K562 (cell line): ENCODE measurements around the gene MED20. TPM values are rescaled to one million over a fixed set of nuclear protein-coding genes. Genes with fewer than 3 reads are reported as not detected.
A peak's percentile ranks its signal among the peaks of the same experiment; 100 is the strongest.

Source experiments
- ESRRA ChIP-seq: fragments of 450-650 bp; IDR thresholded peaks from 2 replicates; pipeline ENCODE4 v1.6.1; 2014; ENCODE audit warnings: low read depth, mild to moderate bottlenecking, moderate library complexity, borderline replicate concordance
- ETS2 ChIP-seq: IDR thresholded peaks from 2 replicates; pipeline ENCODE4 v1.6.1; 2016; ENCODE audit warnings: borderline replicate concordance, missing genetic modification characterization, mild to moderate bottlenecking, moderate library complexity, missing compliant biosample characterization; ENCODE audit not compliant: poor library complexity, severe bottlenecking
- HNRNPH1 ChIP-seq: fragments of 200-400 bp; formaldehyde crosslinking; optimal IDR thresholded peaks from 2 replicates; pipeline ENCODE3; 2017; ENCODE audit warnings: low read depth, mild to moderate bottlenecking, low read length, moderate library complexity
- KAT2B ChIP-seq: IDR thresholded peaks from one replicate; pipeline ENCODE4 v1.6.1; 2012; ENCODE audit warnings: low read depth, mild to moderate bottlenecking, control low read depth, inconsistent platforms, low read length, moderate library complexity
- PHF21A ChIP-seq: fragments of 450-650 bp; IDR thresholded peaks from 2 replicates; pipeline ENCODE4 v1.6.1; 2017; ENCODE audit warnings: low read depth, borderline replicate concordance
- PHTF2 ChIP-seq: fragments of 250-450 bp; sonication (Bioruptor Pico); IDR thresholded peaks from 2 replicates; pipeline ENCODE4 v1.5.0; 2021; ENCODE audit warnings: mild to moderate bottlenecking
- SMARCA4 ChIP-seq: fragments of 450-650 bp; IDR thresholded peaks from 2 replicates; pipeline ENCODE4 v1.6.1; 2016
- ZEB2 ChIP-seq: fragments of 450-650 bp; IDR thresholded peaks from 2 replicates; pipeline ENCODE4 v1.6.1; 2016
- ZFX ChIP-seq: sonication (generic); formaldehyde crosslinking; IDR thresholded peaks from 2 replicates; pipeline ENCODE4 v1.8.0; 2022; ENCODE audit warnings: mild to moderate bottlenecking, missing genetic modification reagents, moderate library complexity
- polyA plus RNA-seq, 8 experiments: library from polyadenylated mRNA; depleted of rRNA in 4 of 8; stranded (reverse) in 5 of 8; unstranded in 3 of 8; fragments of >200 nt; fragmentation: Nextera tagmentation in 2 of 8; fragmentation: Illumina TruSeq in 1 of 8; extraction: Ambion mirVana in 2 of 8; extraction: Trizol in 1 of 8; gene quantifications; 2 replicates each; pipeline versions ENCODE4 v1.2.1 to v1.2.3, GENCODE V29; 2011 to 2014; ENCODE audit warnings: inconsistent platforms in 1 of 8, missing spikeins in 1 of 8
- total RNA-seq, 7 experiments: library from RNA; depleted of rRNA in 6 of 7; stranded (reverse); fragments of >200 nt in 6 of 7; fragmentation: Illumina TruSeq in 2 of 7; extraction: Trizol in 2 of 7; gene quantifications; 2 replicates each; pipeline versions ENCODE4 v1.2.1 to v1.2.3, GENCODE V29; 2011 to 2021; ENCODE audit warnings: low replicate concordance in 1 of 7
- TF ChIP-seq, protein P1 (sequence below), 2 experiments: fragments of 450-650 bp; conservative IDR thresholded peaks; 2 replicates each; pipeline ENCODE4 v1.6.1; 2017; ENCODE audit warnings: mild to moderate bottlenecking in 2 of 2, moderate library complexity in 2 of 2
- TF ChIP-seq, protein P2 (sequence below): fragments of 200-800 bp; sonication (Bioruptor generic); IDR thresholded peaks from 2 replicates; pipeline ENCODE4 v1.6.1; 2017; ENCODE audit warnings: missing genetic modification characterization, missing compliant biosample characterization
- TF ChIP-seq, protein P3 (sequence below): fragments of 450-650 bp; conservative IDR thresholded peaks from 2 replicates; pipeline ENCODE4 v1.6.1; 2016; ENCODE audit warnings: missing genetic modification characterization, low read depth, mild to moderate bottlenecking, control low read depth, missing compliant biosample characterization
- TF ChIP-seq, protein P4 (sequence below), 2 experiments: fragments of 250-450 bp in 1 of 2; fragments of 450-650 bp in 1 of 2; sonication (Bioruptor Pico) in 1 of 2; IDR thresholded peaks; 2 replicates each; pipeline versions ENCODE4 v1.6.1 to v1.8.0; 2016 to 2021; ENCODE audit warnings: mild to moderate bottlenecking in 2 of 2, moderate library complexity in 2 of 2, missing compliant biosample characterization in 1 of 2, missing genetic modification characterization in 1 of 2
- TF ChIP-seq, protein P5 (sequence below): sonication (generic); formaldehyde crosslinking; IDR thresholded peaks from 2 replicates; pipeline ENCODE4 v1.8.0; 2023; ENCODE audit warnings: mild to moderate bottlenecking, missing genetic modification reagents
- TF ChIP-seq, protein P6 (sequence below): fragments of 450-650 bp; IDR thresholded peaks from 2 replicates; pipeline ENCODE4 v1.6.1; 2016

MED20 gene
- total and polyA plus RNA-seq, 9 of the 15 experiments (the other 6 are each of a cell fraction or from before 2014, with no cell fraction given), result 27.3 to 80.9 (median 46.0) TPM

DNA sequence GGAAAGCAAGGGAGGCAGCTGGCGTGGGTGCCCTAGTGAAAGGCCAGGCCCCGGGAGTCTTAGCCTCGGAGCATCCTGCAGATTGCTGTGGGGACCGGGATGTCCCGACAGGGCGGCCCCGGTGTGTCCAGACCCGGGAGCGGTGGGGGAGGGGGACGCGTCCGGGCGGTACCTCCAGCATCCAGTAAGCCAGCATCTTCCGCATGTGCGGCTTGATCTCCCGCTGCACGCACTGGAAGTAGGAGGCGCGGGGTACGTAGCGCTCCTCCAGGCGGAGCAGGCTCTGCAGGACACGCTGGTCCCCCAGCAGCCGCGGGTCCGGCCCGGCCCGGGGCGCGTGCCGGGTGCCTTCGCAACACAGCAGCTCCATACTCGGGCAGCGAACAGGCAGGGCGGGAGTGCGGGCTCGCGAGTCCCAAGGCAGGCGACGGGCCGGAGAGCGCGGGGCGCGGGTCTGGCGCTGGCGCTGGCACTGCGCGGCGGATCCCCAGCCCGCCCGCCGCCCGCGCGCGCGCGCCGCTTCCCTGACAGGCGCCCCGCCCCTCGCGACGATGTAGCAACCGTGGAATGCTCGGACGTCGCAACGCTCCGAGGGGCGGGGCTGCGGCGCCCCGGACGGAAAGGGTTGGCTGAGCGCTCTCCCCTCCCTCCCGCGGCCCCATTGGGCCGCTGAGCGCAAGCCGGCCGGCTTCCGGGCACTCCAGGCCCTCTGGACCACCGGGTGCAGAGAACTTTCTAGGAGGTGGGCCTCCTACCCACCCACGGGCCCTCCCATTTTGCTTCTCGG is 20.5 kb upstream of the MED20 start, which contains the start of gene CCND3 (continued):
- TF ChIP-seq, protein P1, sequence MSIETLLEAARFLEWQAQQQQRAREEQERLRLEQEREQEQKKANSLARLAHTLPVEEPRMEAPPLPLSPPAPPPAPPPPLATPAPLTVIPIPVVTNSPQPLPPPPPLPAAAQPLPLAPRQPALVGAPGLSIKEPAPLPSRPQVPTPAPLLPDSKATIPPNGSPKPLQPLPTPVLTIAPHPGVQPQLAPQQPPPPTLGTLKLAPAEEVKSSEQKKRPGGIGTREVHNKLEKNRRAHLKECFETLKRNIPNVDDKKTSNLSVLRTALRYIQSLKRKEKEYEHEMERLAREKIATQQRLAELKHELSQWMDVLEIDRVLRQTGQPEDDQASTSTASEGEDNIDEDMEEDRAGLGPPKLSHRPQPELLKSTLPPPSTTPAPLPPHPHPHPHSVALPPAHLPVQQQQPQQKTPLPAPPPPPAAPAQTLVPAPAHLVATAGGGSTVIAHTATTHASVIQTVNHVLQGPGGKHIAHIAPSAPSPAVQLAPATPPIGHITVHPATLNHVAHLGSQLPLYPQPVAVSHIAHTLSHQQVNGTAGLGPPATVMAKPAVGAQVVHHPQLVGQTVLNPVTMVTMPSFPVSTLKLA (conservative IDR thresholded peaks at IDR 0.05), result peak; percentile 54 to 67; a peak in 3 of 4 replicates
- TF ChIP-seq ZEB2 (0 out of 2 replicates have a peak, but pooled peaks have one; percentile 24), KAT2B (no peak), SMARCA4 (no peak), ETS2 (tag) (no peak), ESRRA (no peak; the same call in 1 of the 2 replicates), PHTF2 (no peak), ZFX (peak; percentile 65; the same call in 1 of the 2 replicates), PHF21A (0 out of 2 replicates have a peak, but pooled peaks have one; percentile 18), HNRNPH1 (no peak)
- TF ChIP-seq, protein P2, sequence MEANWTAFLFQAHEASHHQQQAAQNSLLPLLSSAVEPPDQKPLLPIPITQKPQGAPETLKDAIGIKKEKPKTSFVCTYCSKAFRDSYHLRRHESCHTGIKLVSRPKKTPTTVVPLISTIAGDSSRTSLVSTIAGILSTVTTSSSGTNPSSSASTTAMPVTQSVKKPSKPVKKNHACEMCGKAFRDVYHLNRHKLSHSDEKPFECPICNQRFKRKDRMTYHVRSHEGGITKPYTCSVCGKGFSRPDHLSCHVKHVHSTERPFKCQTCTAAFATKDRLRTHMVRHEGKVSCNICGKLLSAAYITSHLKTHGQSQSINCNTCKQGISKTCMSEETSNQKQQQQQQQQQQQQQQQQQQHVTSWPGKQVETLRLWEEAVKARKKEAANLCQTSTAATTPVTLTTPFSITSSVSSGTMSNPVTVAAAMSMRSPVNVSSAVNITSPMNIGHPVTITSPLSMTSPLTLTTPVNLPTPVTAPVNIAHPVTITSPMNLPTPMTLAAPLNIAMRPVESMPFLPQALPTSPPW, result peak; percentile 79
- TF ChIP-seq, protein P3, sequence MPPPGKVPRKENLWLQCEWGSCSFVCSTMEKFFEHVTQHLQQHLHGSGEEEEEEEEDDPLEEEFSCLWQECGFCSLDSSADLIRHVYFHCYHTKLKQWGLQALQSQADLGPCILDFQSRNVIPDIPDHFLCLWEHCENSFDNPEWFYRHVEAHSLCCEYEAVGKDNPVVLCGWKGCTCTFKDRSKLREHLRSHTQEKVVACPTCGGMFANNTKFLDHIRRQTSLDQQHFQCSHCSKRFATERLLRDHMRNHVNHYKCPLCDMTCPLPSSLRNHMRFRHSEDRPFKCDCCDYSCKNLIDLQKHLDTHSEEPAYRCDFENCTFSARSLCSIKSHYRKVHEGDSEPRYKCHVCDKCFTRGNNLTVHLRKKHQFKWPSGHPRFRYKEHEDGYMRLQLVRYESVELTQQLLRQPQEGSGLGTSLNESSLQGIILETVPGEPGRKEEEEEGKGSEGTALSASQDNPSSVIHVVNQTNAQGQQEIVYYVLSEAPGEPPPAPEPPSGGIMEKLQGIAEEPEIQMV (tag), result no peak
- TF ChIP-seq, protein P4, sequence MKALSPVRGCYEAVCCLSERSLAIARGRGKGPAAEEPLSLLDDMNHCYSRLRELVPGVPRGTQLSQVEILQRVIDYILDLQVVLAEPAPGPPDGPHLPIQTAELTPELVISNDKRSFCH (CRISPR knock-in tag; IDR thresholded peaks at IDR 0.05), result no peak
- TF ChIP-seq, protein P4 (tag; IDR thresholded peaks at IDR 0.05), result peak; percentile 67; the same call in 1 of the 2 replicates
- TF ChIP-seq, protein P5, sequence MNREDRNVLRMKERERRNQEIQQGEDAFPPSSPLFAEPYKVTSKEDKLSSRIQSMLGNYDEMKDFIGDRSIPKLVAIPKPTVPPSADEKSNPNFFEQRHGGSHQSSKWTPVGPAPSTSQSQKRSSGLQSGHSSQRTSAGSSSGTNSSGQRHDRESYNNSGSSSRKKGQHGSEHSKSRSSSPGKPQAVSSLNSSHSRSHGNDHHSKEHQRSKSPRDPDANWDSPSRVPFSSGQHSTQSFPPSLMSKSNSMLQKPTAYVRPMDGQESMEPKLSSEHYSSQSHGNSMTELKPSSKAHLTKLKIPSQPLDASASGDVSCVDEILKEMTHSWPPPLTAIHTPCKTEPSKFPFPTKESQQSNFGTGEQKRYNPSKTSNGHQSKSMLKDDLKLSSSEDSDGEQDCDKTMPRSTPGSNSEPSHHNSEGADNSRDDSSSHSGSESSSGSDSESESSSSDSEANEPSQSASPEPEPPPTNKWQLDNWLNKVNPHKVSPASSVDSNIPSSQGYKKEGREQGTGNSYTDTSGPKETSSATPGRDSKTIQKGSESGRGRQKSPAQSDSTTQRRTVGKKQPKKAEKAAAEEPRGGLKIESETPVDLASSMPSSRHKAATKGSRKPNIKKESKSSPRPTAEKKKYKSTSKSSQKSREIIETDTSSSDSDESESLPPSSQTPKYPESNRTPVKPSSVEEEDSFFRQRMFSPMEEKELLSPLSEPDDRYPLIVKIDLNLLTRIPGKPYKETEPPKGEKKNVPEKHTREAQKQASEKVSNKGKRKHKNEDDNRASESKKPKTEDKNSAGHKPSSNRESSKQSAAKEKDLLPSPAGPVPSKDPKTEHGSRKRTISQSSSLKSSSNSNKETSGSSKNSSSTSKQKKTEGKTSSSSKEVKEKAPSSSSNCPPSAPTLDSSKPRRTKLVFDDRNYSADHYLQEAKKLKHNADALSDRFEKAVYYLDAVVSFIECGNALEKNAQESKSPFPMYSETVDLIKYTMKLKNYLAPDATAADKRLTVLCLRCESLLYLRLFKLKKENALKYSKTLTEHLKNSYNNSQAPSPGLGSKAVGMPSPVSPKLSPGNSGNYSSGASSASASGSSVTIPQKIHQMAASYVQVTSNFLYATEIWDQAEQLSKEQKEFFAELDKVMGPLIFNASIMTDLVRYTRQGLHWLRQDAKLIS (CRISPR knock-in tag), result peak; percentile 77
- TF ChIP-seq, protein P6, sequence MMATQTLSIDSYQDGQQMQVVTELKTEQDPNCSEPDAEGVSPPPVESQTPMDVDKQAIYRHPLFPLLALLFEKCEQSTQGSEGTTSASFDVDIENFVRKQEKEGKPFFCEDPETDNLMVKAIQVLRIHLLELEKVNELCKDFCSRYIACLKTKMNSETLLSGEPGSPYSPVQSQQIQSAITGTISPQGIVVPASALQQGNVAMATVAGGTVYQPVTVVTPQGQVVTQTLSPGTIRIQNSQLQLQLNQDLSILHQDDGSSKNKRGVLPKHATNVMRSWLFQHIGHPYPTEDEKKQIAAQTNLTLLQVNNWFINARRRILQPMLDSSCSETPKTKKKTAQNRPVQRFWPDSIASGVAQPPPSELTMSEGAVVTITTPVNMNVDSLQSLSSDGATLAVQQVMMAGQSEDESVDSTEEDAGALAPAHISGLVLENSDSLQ, result peak; percentile 11; the same call in 1 of the 2 replicates
